Heart left ventricle (tissue), 13 donors: Measurements from ENCODE around the gene ZNF283.

Source experiments
- CTCF ChIP-seq, 12 donors: fragments of 200-600 bp; sonication (generic) in 4 of 12; IDR thresholded peaks; one replicate each; pipeline versions ENCODE4 v1.5.0 to v1.8.0; 2018 to 2022; ENCODE audit warnings: antibody characterized with exemption in 12 of 12, mild to moderate bottlenecking in 5 of 12
- POLR2A ChIP-seq, 2 donors: fragments of 450-650 bp; IDR thresholded peaks; one replicate each; pipeline ENCODE4 v1.6.1; 2017; ENCODE audit warnings: antibody characterized with exemption in 2 of 2, mild to moderate bottlenecking in 2 of 2, moderate library complexity in 2 of 2
- donor health status: ischemic (EF 13 %, LVEDD 7.1; RV severe dilation, severe dysfunction).
- donor health status: DM: no; HTN: yes; CAD: no.
- donor health status: DM: no; HTN: no; CAD: no.
- donor health status: ischemic (EF 25% LVEDD 6.9; RV normal size, moderate dysfunction).
- donor health status: ischemic (EF 25% LVEDD 5.7; RV mildly dilated, moderate dysfunction).
- donor health status: ischemic (EF 35%, LVEDD 5.7; RV mildly dilated, moderate dysfunction).
- donor health status: nonischemic (EF 11% LVEDD 7.7; RV severe dilation, severe dysfunction).
- donor health status: DM: yes; HTN: yes; CAD: no.
- donor health status: PGD.
- donor health status: ischemic (EF 29% LVEDD 5.4; RV normal size, mild dysfunction).
- donor health status: nonischemic (EF 23%, LVEDD 6.1; RV moderate dilation, normal function).

GRCh38 chr19:43783636-43784035 is 43.5 kb upstream of the ZNF283 start:
- TF ChIP-seq POLR2A (IDR thresholded peaks at IDR 0.05) (no peak), CTCF (IDR thresholded peaks at IDR 0.05) (no peak)
